Endothelial cell of umbilical vein (primary cell): ENCODE data around the gene AP3M1. TPM values are rescaled to one million over a fixed set of nuclear protein-coding genes. Genes with fewer than 3 reads are reported as not detected.

Experiments used
- BruUV-seq: library from RNA; stranded (reverse); fragments of 400-500 nt; replicated peaks from 2 replicates; lab custom pipeline; 2021; lab: Mats Ljungman, UMichigan
- CTCF ChIA-PET: fragments of 300-600, 350-600 bp; sonication (Branson Sonifier 250); formaldehyde crosslinking; loops from one replicate; lab custom pipeline; 2021; ENCODE audit warnings: antibody characterized with exemption, inconsistent platforms; lab: Charles Lee
- POLR2A ChIA-PET: fragments of 300-600, 350-600 bp; sonication (Branson Sonifier 250); formaldehyde crosslinking; loops from one replicate; lab custom pipeline; 2021; ENCODE audit warnings: antibody characterized with exemption, inconsistent platforms; lab: Charles Lee
- DNase-seq: peaks from one replicate; pipeline ENCODE4 v3.0.0-alpha.2; 2011; ENCODE audit warnings: low read depth, low spot score
- FAIRE-seq: peaks from 2 replicates; lab custom pipeline; 2011; peaks lifted over from hg19 to GRCh38; lab: Jason Lieb, UNC
- H2AFZ ChIP-seq: 2 replicates; pipeline ENCODE4 v1.6.0; 2012; ENCODE audit warnings: low read depth, low read length, control low read depth, inconsistent platforms
- H3K27ac ChIP-seq: 2 replicates; pipeline ENCODE4 v1.5.1; 2011; ENCODE audit warnings: low read depth, mild to moderate bottlenecking, control low read depth, low read length, moderate library complexity; ENCODE audit not compliant: insufficient read depth
- H3K27me3 ChIP-seq, 2 experiments: 2 replicates each; pipeline versions ENCODE4 v1.6.0 to v1.6.1; 2011; ENCODE audit warnings: low read length in 2 of 2, mixed read lengths in 1 of 2; ENCODE audit not compliant: control insufficient read depth in 2 of 2, insufficient read depth in 2 of 2
- H3K36me3 ChIP-seq, 2 experiments: 2 replicates in 1 of 2; 3 replicates in 1 of 2; pipeline ENCODE4 v1.5.1; 2011; ENCODE audit warnings: low read length in 2 of 2, mild to moderate bottlenecking in 1 of 2, moderate library complexity in 1 of 2; ENCODE audit not compliant: control insufficient read depth in 2 of 2, insufficient read depth in 2 of 2; ENCODE audit errors: extremely low read depth in 1 of 2
- H3K4me1 ChIP-seq: 3 replicates; pipeline ENCODE4 v1.5.1; 2011; ENCODE audit warnings: mild to moderate bottlenecking, low read length; ENCODE audit not compliant: control insufficient read depth, insufficient read depth; ENCODE audit errors: extremely low read depth
- H3K4me2 ChIP-seq: 2 replicates; pipeline ENCODE4 v1.6.1; 2011; ENCODE audit warnings: low read length, control low read depth, mixed read lengths; ENCODE audit not compliant: insufficient read depth
- H3K4me3 ChIP-seq, 3 experiments: fragments of 200-600 bp in 1 of 3; sonication (generic), shearing (Covaris generic) in 1 of 3; replicated peaks in 1 of 3; 2 replicates each; pipeline ENCODE4 v1.5.1; 2011 to 2016; ENCODE audit warnings: control low read depth in 3 of 3, low read length in 3 of 3, mild to moderate bottlenecking in 2 of 3, inconsistent platforms in 1 of 3, low read depth in 1 of 3, moderate library complexity in 1 of 3; ENCODE audit not compliant: insufficient read depth in 1 of 3
- H3K79me2 ChIP-seq: 2 replicates; pipeline ENCODE4 v1.6.0; 2012; ENCODE audit warnings: low read length, inconsistent platforms; ENCODE audit not compliant: control insufficient read depth, insufficient read depth
- H3K9ac ChIP-seq: replicated peaks from 2 replicates; pipeline ENCODE3; 2011; ENCODE audit warnings: low read length, control low read depth; ENCODE audit not compliant: insufficient read depth; ENCODE audit errors: extremely low read depth
- H3K9me1 ChIP-seq: replicated peaks from 3 replicates; pipeline ENCODE4 v1.6.0; 2011; ENCODE audit warnings: mild to moderate bottlenecking, low read length; ENCODE audit not compliant: control insufficient read depth, insufficient read depth; ENCODE audit errors: extremely low read depth
- H3K9me3 ChIP-seq: replicated peaks from 2 replicates; pipeline ENCODE4 v1.5.1; 2012; ENCODE audit warnings: low read length, inconsistent platforms; ENCODE audit not compliant: control insufficient read depth, insufficient read depth
- H4K20me1 ChIP-seq: replicated peaks from 2 replicates; pipeline ENCODE3; 2011; ENCODE audit warnings: mild to moderate bottlenecking, low read length; ENCODE audit not compliant: control insufficient read depth, insufficient read depth; ENCODE audit errors: extremely low read depth
- CTCF ChIP-seq, 2 donors: IDR thresholded peaks; 1 replicate in 1 of 2; 2 replicates in 1 of 2; pipeline ENCODE4 v1.5.1; 2011; ENCODE audit warnings: low read length in 2 of 2, mild to moderate bottlenecking in 2 of 2, moderate library complexity in 2 of 2, control low read depth in 1 of 2, inconsistent platforms in 1 of 2, low read depth in 1 of 2; ENCODE audit not compliant: insufficient read depth in 1 of 2; ENCODE audit errors: extremely low read depth in 1 of 2
- EZH2 ChIP-seq: IDR thresholded peaks from 2 replicates; pipeline ENCODE4 v1.6.1; 2012; ENCODE audit warnings: borderline replicate concordance, low read depth, mild to moderate bottlenecking, moderate library complexity, low read length, inconsistent platforms; ENCODE audit not compliant: severe bottlenecking
- FOS ChIP-seq: IDR thresholded peaks from 2 replicates; pipeline ENCODE4 v1.6.1; 2011; ENCODE audit warnings: mild to moderate bottlenecking, low read length, moderate library complexity, borderline replicate concordance; ENCODE audit not compliant: insufficient read depth
- GATA2 ChIP-seq: IDR thresholded peaks from 2 replicates; pipeline ENCODE4 v1.7.0; 2011; ENCODE audit warnings: low read depth, mild to moderate bottlenecking, moderate library complexity, mixed read lengths, low read length; ENCODE audit not compliant: insufficient read length, insufficient read depth
- JUN ChIP-seq: IDR thresholded peaks from 2 replicates; pipeline ENCODE4 v1.6.1; 2011; ENCODE audit warnings: borderline replicate concordance, low read depth; ENCODE audit not compliant: insufficient read length, insufficient read depth
- MAX ChIP-seq: IDR thresholded peaks from 2 replicates; pipeline ENCODE4 v1.6.1; 2011; ENCODE audit not compliant: insufficient read depth, insufficient read length
- MYC ChIP-seq: IDR thresholded peaks from one replicate; pipeline ENCODE4 v1.6.1; 2011; ENCODE audit warnings: mild to moderate bottlenecking, low read depth, low read length
- POLR2A ChIP-seq: IDR thresholded peaks from 2 replicates; pipeline ENCODE4 v1.6.1; 2012; ENCODE audit warnings: low read depth, mild to moderate bottlenecking, control low read depth, low read length
- POLR2AphosphoS5 ChIP-seq: IDR thresholded peaks from 2 replicates; pipeline ENCODE4 v1.6.1; 2012; ENCODE audit warnings: low read depth, mild to moderate bottlenecking, control low read depth, low read length, moderate library complexity; ENCODE audit not compliant: insufficient read depth
- dilution Hi-C: fragments of 300-500 bp; cut with MboI; formaldehyde crosslinking; loops from one replicate; pipeline ENCODE4 v1.15.0; 2019; ENCODE audit warnings: low sequenced_read_pairs; ENCODE audit not compliant: extremely low pct_ligation_motif_present
- intact Hi-C: fragments of 100-400 bp; cut with micrococcal nuclease; formaldehyde crosslinking; loops from one replicate; pipeline ENCODE4 v1.10.0; 2022
- polyA plus RNA-seq, 4 experiments: library from polyadenylated mRNA; depleted of rRNA in 3 of 4; stranded (reverse) in 3 of 4; unstranded in 1 of 4; fragments of >200 nt; gene quantifications; 2 replicates each; pipeline versions ENCODE4 v1.2.1 to v1.2.3, GENCODE V29; 2011 to 2012; ENCODE audit warnings: missing spikeins in 1 of 4
- total RNA-seq: library from RNA; stranded (reverse); gene quantifications from 2 replicates; pipeline ENCODE4 v1.2.3, GENCODE V29; 2021

The AP3M1 gene
- total and polyA plus RNA-seq, 2 donors (not counting 3 experiments of a cell fraction or from before 2014, with no cell fraction given): 34.0 to 58.8 TPM

- Histone ChIP-seq H3K4me3 (no peak overlapping the region), H3K9me3 (no peaks in the 10 kb centered on the region), H3K27ac (no peak overlapping the region), H3K4me1 (peaks cover 21% of the 10 kb centered on the region), H3K4me2 (no peak overlapping the region), H3K9me1 (no peaks in the 10 kb centered on the region), H3K27me3 (no peaks in the 10 kb centered on the region), H2AFZ (no peak overlapping the region), H3K9ac (no peak overlapping the region), H3K36me3 (no peaks in the 10 kb centered on the region), H3K79me2 (peaks cover 4% of the 10 kb centered on the region), H4K20me1 (no peaks in the 10 kb centered on the region)
- no peak for FAIRE-seq
- TF ChIP-seq EZH2 (no peak), POLR2A (no peak), JUN (no peak), CTCF (IDR thresholded peaks at IDR 0.05; ENCODE audit: extremely low read depth in 1 of 2, insufficient read depth in 1 of 2, low read depth in 1 of 2, low read length in 2 of 2) (no peak), FOS (no peak), POLR2AphosphoS5 (no peak), GATA2 (no peak), MAX (no peak), MYC (no peak)
- intact Hi-C loops (no loop called here), dilution Hi-C loops (no loop called here)
- BruUV-seq: no TSS peak
- ChIA-PET POLR2A (no interaction called here), CTCF (interaction anchor here (0.7 to 1.1 kb wide), 3 partner anchors 11 to 67 kb away, joined by 3 to 5 read pairs (median 4); partner anchors contain the start of gene ADK)
- no peak for DNase-seq
These were observed 16.8 kb upstream of the AP3M1 start for GRCh38 chr10:74167443-74167842.
